NB4 (cell line): Measurements from ENCODE around the gene CDK8.

Source experiments
- CTCF ChIP-seq: IDR thresholded peaks from one replicate; pipeline ENCODE4 v1.5.1; 2012; ENCODE audit warnings: low read depth, low read length
- POLR2A ChIP-seq: IDR thresholded peaks from 2 replicates; pipeline ENCODE4 v1.6.1; 2011; ENCODE audit warnings: mild to moderate bottlenecking; ENCODE audit not compliant: insufficient read length; ENCODE audit errors: extremely low read depth

GRCh38 chr13:26222520-26223046 is 31.3 kb upstream of the CDK8 start:
- no peak for TF ChIP-seq CTCF
- no peak for TF ChIP-seq POLR2A
